HG02840 (cell line): ENCODE results near the gene KANSL1.

ENCODE experiments used
- ATAC-seq: cut with Tn5 transposase; IDR thresholded peaks from one replicate; pipeline ENCODE4 v1.9.1; 2021; ENCODE audit warnings: mild to moderate bottlenecking, moderate library complexity, moderate number of reproducible peaks; ENCODE audit not compliant: unreplicated experiment, low FRiP score

KANSL1 gene

DNA sequence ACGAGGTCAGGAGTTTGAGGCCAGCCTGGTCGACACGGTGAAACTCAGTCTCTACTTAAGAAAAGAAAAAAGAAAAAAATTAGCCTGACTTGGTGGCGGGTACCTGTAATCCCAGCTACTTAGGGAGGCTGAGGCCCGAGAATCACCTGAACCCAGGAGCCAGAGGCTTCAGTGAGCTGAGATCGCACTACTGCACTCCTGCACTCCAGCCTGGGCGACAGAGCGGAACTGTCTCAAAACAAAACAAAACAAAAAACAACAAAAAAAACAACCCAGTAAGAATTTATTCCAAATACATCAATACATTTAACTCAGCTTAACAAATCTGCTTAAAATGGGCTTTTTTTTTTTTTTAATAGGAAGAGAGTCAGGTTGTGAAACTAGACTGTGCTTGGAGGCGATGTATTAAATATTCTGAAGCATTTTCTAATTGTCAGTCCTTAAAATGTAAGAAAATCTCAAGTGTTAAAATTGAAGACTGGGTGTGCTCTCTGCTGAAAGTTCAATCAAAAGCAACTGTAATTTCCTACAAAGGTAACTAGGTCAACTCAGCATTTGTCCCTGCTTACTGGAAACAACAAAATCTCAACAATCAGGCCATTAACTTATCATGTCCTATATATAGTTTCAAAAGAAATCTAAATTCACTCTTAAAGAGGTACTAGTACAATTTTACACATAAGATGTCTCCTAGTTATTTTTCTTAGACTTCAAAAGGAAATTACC lies 23.2 kb downstream of the KANSL1 start:
- no peak for ATAC-seq

DNA sequence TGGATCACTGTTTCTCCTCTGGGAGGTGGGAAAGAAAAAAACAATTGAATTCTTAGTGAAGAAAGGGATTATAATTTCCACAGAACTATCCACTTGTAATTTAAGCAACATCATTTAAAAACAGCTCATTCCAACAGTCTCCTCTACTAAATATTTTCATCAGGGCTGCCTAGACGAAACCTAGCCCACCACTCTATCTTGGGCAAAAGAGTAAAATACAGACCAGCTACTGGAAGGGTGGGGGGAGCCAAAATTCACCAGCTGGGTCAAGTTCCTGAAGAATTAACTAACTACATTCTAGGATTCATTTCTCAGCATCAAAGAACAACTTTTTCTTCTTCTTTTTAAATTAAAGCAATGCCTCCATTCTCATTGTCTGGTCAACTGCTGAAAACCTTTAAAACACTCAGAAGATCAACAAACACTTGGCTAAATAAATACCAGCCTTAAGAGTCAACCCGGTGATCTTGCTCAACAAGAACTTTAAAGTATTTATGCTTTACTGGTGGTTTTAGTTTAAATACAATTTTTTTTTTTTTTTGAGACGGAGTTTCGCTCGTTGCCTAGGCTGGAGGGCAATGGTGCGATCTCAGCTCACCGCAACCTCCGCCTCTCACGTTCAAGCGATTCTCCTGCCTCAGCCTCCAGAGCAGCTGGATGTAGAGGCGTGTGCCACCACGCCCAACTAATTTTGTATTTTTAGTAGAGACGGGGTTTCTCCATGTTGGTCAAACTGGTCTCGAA lies 25.2 kb downstream of the KANSL1 start:
- no peak for ATAC-seq

DNA sequence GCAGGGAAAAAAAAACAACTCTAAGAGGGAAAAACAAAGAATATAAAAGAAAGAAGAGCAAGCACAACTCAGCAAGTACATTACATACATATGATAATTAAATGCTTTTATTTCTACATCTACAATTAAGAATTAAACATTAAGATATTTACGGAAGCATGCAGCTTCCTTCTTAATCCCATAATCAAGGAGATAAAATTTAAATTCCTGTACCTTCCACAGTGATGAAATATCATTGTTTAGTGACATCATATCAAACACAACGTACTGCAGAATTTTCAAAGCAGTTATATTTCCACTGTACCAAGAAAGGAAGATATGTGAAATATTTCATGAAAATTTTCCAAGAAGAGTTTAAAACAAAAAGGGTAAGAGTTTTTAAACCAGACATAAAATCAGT lies 26.0 kb downstream of the KANSL1 start:
- ATAC-seq = no peak

DNA sequence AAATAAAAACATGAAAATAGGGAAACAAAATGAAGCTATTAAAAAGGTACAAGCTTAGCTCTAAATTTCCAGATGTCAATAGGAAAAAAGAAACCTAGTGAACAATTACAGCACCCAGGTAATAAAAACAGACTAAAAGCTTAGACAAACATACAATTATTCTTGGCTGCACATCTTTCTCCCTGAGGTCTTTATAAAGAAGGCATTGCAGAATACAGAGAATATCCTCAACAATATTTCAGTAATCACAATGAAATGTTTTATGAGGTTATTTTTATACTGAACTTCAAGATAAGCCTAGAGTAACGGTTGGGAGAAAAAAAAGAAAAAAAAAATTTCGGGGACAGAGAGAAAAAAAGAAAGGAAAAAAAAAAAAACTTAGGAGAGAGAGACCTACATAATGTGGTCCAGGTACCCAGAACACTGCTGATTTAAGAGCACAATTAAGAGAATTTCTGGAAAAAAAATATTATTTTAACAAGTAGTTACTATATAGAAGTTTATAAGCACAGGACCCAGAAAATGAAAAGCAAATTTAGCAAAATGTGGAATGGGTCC lies 26.5 kb downstream of the KANSL1 start:
- no peak for ATAC-seq

DNA sequence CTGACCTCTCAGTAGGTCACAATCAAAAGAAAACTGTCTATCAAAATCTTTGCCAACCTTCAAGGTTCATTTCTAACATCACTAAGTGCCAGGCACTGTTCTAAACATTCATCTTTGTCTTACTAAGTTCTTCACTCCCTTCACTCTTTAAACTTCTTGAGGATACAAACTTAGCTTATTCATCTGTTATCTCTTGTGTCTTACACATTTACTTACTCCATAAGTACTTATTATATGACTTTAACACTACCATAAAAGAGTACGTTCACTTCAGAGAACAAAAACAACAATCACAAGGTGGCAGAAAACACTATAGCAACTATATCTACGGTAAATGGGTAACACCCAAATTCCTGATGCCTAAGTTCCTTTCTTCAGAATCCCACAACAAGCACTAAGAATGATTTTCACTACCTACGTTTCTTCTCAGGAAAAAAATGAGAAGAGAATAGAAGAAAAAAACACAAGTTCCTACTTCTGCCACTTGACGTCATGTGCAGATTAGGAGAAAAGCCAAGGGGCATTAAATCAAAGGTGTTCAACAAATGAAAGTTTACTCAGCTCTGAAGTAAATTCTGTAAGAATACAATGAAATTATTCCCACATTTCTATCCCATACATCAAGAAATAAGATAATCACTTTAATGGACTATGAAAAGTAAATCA lies 29.2 kb downstream of the KANSL1 start:
- no peak for ATAC-seq

DNA sequence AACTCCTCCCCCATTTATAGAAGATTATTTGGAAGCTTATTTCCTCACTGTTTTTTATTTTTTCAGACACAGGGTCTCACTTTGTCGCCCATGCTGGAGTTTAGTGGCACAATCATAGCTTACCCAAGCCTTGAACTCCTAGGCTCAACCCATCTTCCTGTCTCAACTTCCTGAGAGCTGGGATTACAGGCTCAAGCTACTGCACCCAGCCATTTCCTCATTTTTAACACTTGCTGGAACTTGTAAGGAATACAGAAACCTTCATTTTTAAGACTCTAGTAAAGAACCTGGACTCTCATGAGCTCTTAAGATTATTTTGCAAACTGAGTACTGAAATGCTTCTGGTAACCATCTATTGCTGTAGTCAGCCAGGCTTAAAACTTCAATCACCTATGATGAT lies 29.9 kb downstream of the KANSL1 start:
- ATAC-seq = no peak

DNA sequence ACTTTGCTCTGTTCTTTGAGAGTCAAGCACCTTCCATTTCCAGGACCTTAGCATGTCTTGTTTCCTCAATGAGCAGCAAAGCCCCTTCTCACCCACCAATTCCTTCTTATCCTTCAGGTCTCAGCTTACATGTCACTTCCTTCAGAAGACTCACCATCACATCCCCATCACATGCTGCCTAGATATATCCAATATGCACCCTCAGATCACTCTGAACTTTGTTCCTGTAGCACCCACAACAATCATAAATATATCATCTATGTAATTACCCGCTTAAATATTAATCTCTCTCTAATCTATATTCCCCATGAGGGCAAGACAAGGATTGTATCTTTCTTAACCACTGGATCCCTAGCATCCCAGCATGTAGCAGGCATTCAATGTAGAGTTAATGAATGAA lies 30.4 kb downstream of the KANSL1 start:
- no peak for ATAC-seq

DNA sequence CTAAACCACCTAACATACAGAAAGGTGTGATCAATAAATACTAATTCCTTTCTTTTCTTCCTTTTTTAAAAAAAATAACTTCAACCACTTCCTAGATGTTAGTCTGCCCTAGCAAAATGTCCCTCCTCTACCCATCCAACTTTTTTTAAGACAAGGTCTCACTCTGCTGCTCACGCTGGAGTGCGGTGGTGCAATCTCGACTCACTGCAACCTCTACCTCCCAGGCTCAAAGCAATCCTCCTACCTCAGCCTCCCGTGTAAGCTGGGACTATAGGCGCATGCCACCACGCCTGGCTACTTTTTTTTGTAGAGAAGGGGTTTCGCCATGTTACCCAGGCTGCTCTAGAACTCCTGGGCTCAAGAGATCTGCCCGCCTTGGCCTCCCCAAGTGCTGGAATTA lies 33.1 kb downstream of the KANSL1 start:
- ATAC-seq = no peak

DNA sequence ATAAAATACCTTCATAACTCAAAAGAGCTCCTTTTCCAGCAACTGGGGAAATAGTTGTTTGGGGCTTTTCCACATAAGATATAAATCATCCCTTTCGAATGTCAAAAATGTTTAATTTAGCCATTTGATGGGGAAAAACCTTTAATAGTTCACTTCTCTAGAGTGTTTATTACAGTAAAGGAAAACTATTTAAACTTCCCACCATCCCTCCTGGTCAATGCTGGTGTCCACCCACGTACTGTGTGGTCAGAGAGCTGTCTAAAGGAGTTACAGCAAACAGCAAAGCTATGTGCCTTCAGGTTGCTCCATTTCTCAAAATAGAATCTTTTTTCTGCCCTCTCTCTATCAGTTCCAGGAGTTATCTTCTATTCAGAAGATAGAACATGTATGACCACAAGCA lies 33.5 kb downstream of the KANSL1 start:
- ATAC-seq = no peak

DNA sequence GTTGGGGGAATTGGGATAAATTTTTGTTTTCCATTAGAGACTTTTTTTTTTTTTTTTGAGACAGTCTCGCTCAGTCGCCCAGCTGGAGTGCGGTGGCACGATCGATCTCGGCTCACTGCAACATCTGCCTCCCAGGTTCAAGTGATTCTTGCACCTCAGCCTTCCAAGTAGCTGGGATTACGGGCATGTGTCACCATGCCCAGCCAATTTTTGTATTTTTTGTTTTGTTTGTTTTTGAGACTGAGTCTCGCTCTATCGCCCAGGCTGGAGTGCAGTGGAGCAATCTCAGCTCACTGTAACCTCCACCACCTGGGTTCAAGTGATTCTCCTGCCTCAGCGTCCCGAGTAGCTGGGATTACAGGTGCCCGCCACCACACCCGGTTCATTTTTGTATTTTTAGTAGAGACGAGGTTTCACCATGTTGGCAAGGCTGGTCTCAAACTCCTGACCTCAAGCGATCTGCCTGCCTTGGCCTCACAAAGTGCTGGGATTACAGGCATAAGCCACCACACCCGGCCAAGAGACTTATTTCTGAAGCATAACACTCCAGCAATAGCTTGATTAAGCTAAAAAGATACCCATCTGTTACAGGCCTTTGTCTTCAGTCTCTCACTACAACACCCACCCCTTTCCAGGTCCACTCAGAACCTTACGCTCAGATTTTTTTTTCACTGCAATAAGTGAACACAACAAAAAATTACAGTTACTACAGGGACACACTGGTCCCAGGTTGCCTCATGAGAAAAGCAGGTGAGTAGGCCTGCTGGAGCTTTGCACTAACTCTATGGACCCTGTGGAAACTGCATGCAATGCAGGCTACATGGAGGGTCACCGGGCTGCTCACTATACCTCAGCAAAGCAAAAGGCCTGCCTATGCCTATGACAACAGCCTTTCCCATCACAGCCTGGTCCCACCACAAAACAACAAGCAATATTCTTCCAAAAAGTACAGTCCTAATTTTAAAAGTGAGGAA lies 34.6 kb downstream of the KANSL1 start:
- no peak for ATAC-seq

DNA sequence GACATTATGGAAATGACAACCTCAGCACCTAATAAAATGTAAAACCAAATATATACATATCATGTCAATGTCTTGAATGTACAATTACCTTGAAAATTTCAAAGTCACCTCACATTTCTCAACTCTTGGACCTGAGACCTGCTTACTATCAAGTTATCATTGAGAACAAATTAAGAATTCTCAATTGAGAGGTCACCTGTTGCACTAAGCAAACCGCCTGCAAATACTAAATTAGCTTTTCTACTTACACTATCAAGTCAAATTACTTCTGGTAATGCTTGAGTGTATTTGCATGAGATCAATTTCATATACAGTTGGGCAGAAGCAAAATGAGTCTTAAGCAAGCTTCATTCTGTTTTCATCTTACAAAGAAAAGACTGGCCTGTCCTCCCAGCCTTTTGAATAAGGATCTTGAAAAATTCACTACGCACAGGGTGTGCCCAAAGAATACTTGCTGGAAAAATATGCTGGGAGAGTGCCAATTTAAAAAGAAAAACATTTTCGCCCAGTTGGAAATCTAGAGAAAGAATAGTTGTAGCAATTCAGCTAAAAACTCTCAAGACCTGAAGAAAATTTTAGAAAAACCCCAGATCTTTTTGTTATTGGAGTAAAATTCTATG lies 35.7 kb downstream of the KANSL1 start:
- no peak for ATAC-seq

DNA sequence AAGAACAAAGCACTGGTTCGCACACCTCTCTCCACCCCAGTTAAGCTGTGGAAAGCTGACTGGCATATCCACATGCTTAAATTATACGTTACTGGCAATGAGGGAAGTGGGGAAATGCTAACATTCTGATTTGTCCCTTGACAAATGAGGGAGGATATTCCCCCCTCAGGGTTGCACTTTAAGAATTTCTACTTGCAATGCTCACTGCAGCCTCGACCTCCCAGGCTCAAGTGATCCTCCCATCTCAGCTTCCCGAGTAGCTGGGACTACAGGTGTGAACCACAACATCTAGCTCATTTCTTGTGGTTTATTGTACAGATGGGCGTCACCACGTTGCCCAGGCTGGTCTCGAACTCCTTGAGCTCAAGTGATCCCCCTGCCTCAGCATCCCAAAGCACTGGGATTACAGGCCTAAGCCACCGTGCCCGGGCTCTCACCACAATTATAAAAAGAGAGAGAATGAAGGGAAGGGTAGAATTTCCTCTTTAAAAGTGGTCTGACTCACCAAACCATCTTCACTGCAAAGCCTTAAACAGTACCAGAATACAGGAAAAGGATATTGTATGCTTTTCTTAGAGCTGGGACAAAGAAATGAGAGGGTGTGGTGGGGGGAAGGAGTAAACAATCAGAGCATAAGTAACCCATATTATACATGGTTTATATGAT lies 38.9 kb downstream of the KANSL1 start:
- no peak for ATAC-seq

DNA sequence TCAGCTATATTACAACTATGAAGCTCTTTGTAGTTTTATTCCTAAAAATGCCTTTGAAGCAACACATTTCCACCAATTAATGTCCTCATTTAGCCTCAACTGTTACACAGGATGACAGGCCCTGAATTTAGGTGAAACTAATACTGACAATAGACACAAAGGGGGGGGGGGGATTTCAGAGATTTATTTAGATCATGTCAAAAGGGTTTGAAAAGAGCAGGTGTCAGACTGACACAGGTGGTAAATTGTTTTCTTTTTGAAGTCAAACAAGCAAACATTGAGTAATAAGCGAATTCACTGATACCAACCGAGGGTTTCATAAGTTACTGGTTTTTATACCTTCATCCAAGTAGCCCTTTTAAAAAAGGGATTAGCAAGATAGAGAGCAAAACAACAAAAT lies 40.8 kb downstream of the KANSL1 start:
- no peak for ATAC-seq

DNA sequence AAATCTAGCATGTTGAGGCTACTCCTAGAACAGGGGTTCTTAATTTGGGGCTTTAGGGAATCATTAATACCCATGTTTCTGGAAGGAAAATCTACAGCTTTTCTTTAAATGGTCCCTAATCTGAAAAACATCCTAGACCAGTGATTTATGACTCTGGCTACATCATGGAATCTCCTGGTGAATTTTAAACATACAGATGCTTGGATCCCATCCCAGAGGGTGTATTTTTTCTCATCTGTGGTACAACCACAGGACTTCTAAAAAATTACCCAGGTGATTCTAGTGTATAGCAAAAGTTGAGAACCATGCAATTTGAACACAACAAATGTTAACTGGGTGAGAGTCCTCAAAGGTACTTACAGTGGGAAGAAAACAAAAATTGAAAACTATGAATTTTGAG lies 41.5 kb downstream of the KANSL1 start:
- no peak for ATAC-seq

DNA sequence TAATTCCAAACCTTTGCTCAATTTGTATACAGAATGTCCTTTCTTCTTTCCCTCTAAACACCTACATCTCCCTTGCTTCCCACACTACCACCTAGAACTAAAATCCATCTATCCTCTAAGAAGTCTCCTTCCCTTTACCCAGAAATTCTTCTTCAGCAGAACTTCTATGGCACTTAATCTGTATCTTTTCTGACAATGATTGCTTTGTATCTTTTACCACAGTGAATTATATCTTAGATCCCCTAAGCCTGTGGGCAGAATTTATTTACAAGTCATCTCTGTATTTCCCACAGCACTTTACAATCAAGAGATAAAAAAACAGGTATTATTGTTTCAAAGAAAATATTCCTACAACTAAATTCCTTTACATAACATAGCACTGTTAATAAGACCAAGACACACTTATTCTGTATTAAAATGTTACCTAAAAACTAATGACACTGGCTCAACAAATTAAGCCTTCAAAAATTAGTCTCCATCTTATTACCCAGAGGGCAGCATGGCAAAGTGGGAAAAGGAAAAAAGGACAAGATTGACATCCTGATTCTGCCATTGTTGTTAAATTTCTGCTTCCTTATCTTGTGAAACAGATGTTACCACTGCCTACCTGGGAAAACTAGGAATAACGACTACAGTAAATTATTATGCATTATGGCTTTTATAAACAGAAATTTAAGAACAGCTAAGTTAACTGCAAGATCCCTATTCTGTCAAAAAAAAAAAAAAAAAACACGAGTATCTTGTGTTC lies 42.8 kb downstream of the KANSL1 start:
- ATAC-seq = no peak

DNA sequence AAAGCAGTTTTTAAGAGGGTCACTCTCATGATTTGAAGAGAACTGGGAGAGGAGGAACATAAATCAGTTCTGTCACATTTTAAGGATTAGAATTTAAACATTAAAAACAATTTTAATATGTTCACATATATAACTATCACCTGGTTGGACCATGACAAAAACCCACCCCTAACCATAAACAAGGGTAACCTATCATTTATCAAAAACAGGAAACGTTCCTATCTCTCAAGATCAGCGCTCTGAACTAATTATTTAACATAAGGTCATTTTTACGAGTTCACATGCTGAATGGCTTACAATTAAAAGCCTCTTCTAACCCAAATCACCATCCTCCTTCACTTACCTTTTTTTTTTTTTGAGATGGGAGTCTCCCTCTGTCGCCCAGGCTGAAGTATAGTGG lies 45.0 kb downstream of the KANSL1 start:
- ATAC-seq = no peak

DNA sequence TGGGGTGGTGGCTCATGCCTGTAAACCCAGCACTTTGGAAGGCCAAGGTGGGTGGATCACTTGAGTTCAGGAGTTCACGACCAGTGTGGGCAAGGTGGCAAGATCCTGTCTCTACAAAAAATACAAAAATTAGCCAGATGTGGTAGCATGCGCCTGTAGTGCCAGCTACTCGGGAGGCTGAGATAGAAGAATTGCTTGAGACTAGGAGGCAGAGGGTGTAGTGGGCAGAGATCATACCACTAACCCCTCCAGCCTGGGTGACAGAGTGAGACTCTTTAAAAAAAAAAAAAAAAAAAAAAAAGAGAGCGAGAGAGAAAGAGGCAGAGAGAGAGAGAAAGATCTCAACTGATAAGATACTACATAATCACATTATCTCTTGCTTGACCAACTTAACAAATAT lies 45.9 kb downstream of the KANSL1 start:
- ATAC-seq = no peak

DNA sequence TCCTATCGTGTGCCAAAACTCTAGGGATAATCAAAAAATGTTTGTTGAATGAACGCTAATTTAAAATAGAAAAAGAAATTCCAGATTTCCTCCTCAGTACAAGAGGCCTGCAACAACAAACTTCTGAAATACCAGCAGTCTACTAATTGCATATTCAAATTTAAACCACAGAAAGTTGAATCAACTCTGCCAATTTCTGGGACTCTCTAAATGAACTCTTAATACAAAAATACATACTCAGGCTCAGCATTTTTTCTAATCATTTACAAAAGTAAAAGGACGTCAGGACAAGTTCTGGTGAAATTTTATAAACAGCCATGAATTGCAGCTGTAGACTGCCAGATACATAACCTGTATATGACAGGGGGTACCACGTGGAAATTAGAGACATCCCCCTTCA lies 49.0 kb downstream of the KANSL1 start:
- no peak for ATAC-seq

DNA sequence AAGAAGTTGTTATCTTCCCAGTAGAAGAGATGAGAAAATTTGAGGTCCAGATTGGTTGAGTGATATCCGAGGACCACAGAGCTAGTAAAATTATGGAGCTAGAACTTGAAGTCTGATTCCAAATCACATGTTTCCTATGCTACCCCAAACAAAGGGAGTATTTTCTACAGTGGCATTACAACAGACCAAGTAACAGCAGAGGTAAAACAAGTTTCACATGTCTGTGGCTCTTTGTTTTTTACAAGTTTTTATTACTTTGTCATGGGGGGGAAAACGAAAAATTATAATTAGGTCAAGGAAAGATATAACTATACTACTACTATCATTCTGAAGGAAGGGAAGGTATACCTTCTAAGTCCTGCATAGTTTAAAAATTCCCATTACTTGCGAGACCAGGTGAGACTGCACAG lies 49.4 kb downstream of the KANSL1 start:
- no peak for ATAC-seq
